ENCODE measurements around the gene SEMG2. TPM values are rescaled to one million over a fixed set of nuclear protein-coding genes. Genes with fewer than 3 reads are reported as not detected.

SEMG2 gene
- total and polyA plus RNA-seq, 10 of the 15 experiments (the other 5 are each of a cell fraction or from before 2014, with no cell fraction given) = not detected

DNA sequence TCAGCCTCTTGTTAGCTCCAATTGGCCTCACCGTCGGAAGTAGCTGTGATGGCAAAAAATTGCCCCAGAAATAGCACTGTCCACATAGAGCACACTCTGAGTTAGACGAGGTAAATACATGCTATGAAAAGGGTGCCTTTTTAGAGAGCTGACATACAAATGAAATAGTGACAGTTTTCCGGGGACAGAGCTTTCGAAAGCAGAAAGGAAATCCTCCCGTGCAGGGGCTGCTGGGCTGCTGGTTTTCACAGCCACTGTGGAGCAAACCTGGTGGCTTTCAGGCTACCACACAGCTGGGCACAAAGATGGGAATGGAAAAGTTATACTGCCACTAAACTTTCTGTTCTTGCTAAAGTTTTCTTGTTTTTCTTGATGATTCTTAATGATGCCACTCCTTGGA, 24.9 kb downstream of the SEMG2 start (continued):
- TF ChIP-seq, protein P1, sequence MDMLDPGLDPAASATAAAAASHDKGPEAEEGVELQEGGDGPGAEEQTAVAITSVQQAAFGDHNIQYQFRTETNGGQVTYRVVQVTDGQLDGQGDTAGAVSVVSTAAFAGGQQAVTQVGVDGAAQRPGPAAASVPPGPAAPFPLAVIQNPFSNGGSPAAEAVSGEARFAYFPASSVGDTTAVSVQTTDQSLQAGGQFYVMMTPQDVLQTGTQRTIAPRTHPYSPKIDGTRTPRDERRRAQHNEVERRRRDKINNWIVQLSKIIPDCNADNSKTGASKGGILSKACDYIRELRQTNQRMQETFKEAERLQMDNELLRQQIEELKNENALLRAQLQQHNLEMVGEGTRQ (IDR thresholded peaks at IDR 0.05; ENCODE audit: borderline replicate concordance, low read depth, low read length) = no peak
- TF ChIP-seq MYC (IDR thresholded peaks at IDR 0.05; ENCODE audit: insufficient read depth, insufficient read length, insufficient replicate concordance, low read length, severe bottlenecking) (no peak), SMAD5 (IDR thresholded peaks at IDR 0.05; ENCODE audit: low read depth) (no peak)

DNA sequence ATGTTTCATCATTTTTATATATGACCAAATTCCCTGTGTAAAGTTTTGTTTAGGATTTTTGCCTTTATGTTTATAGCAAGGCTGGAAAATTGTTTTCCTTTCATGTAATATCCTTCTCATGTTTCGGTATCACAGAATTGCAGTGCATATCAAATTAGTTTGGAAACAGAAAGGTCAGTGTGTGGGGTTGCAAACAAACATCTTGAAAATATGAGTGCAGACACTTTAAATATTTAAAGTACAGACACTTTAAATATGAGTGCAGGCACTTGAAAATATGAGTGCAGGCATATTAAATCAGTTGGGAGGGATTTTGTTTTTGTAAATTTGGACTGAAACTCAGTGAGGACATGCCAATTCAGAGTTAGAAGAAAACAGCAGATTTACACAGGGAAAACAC, 26.7 kb downstream of the SEMG2 start:
- Histone ChIP-seq H3K9ac (ENCODE audit: control insufficient read depth, insufficient read depth, low read length) (no peak overlapping the region), H3K27me3 (replicated peaks in 1 of 2; ENCODE audit: control insufficient read depth in 2 of 2, insufficient read depth in 2 of 2, low read length in 1 of 2) (peaks cover 0 to 8% of the 10 kb centered on the region in 2 experiments; a peak in 3 of 4 replicates), H4K20me1 (ENCODE audit: control insufficient read depth, insufficient read depth) (no peaks in the 10 kb centered on the region), H3K9me3 (replicated peaks; ENCODE audit: control insufficient read depth, insufficient read depth, low read length) (no peaks in the 10 kb centered on the region), H3K4me2 (ENCODE audit: control insufficient read depth, insufficient read depth) (no peak overlapping the region), H3K27ac (ENCODE audit: control insufficient read depth, insufficient read depth) (no peak overlapping the region), H3K36me3 (ENCODE audit: control insufficient read depth in 2 of 2, insufficient read depth in 2 of 2, low read length in 1 of 2) (no peaks in the 10 kb centered on the region), H3K4me1 (ENCODE audit: control insufficient read depth, insufficient read depth, low read length) (no peaks in the 10 kb centered on the region), H3K4me3 (no peak overlapping the region), H3K79me2 (ENCODE audit: control insufficient read depth, insufficient read depth, low read length) (no peaks in the 10 kb centered on the region), H2AFZ (ENCODE audit: control insufficient read depth, low read depth, low read length) (no peak overlapping the region)
- ATAC-seq = no peak
- no peak for TF ChIP-seq TCF12 (IDR thresholded peaks at IDR 0.05; ENCODE audit: low read depth, low read length)
- TF ChIP-seq, protein P2, sequence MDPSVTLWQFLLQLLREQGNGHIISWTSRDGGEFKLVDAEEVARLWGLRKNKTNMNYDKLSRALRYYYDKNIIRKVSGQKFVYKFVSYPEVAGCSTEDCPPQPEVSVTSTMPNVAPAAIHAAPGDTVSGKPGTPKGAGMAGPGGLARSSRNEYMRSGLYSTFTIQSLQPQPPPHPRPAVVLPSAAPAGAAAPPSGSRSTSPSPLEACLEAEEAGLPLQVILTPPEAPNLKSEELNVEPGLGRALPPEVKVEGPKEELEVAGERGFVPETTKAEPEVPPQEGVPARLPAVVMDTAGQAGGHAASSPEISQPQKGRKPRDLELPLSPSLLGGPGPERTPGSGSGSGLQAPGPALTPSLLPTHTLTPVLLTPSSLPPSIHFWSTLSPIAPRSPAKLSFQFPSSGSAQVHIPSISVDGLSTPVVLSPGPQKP (IDR thresholded peaks at IDR 0.05; ENCODE audit: low read depth, low read length) = no peak
- no peak for TF ChIP-seq MYB (IDR thresholded peaks at IDR 0.05; ENCODE audit: borderline replicate concordance, low read depth, low read length)
- TF ChIP-seq, protein P3, sequence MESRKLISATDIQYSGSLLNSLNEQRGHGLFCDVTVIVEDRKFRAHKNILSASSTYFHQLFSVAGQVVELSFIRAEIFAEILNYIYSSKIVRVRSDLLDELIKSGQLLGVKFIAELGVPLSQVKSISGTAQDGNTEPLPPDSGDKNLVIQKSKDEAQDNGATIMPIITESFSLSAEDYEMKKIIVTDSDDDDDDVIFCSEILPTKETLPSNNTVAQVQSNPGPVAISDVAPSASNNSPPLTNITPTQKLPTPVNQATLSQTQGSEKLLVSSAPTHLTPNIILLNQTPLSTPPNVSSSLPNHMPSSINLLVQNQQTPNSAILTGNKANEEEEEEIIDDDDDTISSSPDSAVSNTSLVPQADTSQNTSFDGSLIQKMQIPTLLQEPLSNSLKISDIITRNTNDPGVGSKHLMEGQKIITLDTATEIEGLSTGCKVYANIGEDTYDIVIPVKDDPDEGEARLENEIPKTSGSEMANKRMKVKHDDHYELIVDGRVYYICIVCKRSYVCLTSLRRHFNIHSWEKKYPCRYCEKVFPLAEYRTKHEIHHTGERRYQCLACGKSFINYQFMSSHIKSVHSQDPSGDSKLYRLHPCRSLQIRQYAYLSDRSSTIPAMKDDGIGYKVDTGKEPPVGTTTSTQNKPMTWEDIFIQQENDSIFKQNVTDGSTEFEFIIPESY (IDR thresholded peaks at IDR 0.05) = no peak
- no peak for TF ChIP-seq DPF2 (IDR thresholded peaks at IDR 0.05)
- no peak for TF ChIP-seq KAT2A (conservative IDR thresholded peaks at IDR 0.05; ENCODE audit: control insufficient read depth, low read depth, low read length)
- TF ChIP-seq, protein P4, sequence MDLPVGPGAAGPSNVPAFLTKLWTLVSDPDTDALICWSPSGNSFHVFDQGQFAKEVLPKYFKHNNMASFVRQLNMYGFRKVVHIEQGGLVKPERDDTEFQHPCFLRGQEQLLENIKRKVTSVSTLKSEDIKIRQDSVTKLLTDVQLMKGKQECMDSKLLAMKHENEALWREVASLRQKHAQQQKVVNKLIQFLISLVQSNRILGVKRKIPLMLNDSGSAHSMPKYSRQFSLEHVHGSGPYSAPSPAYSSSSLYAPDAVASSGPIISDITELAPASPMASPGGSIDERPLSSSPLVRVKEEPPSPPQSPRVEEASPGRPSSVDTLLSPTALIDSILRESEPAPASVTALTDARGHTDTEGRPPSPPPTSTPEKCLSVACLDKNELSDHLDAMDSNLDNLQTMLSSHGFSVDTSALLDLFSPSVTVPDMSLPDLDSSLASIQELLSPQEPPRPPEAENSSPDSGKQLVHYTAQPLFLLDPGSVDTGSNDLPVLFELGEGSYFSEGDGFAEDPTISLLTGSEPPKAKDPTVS (IDR thresholded peaks at IDR 0.05; ENCODE audit: low read depth, low read length) = no peak
- no peak for TF ChIP-seq PAX8 (IDR thresholded peaks at IDR 0.05)
- TF ChIP-seq, protein P5, sequence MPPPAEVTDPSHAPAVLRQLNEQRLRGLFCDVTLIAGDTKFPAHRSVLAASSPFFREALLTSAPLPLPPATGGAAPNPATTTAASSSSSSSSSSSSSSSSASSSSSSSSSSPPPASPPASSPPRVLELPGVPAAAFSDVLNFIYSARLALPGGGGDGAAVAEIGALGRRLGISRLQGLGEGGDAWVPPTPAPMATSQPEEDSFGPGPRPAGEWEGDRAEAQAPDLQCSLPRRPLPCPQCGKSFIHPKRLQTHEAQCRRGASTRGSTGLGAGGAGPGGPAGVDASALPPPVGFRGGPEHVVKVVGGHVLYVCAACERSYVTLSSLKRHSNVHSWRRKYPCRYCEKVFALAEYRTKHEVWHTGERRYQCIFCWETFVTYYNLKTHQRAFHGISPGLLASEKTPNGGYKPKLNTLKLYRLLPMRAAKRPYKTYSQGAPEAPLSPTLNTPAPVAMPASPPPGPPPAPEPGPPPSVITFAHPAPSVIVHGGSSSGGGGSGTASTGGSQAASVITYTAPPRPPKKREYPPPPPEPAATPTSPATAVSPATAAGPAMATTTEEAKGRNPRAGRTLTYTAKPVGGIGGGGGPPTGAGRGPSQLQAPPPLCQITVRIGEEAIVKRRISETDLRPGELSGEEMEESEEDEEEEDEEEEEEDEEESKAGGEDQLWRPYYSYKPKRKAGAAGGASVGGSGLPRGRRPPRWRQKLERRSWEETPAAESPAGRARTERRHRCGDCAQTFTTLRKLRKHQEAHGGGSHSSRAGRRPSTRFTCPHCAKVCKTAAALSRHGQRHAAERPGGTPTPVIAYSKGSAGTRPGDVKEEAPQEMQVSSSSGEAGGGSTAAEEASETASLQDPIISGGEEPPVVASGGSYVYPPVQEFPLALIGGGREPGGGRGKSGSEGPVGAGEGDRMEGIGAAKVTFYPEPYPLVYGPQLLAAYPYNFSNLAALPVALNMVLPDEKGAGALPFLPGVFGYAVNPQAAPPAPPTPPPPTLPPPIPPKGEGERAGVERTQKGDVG (CRISPR knock-in tag; IDR thresholded peaks at IDR 0.05) = no peak
- ChIA-PET CTCF (no interaction called here), POLR2A (no interaction called here), SMC1A (ENCODE audit: uncharacterized antibody, unreplicated experiment) (no interaction called here), RAD21 (ENCODE audit: unreplicated experiment) (no interaction called here)
- DNase-seq (ENCODE audit: low read depth, low spot score) = no peak
- FAIRE-seq = no peak
- no TSS peak for BruUV-seq (replicated peaks)
- WGBS (ENCODE audit: insufficient coverage, insufficient replicate concordance, low lambda C conversion rate, missing lambda C conversion rate) = 0% methylated on average over 1 of the region's 1 CpG
- intact Hi-C loops (cut with micrococcal nuclease; ENCODE audit: unreplicated experiment) (no loop called here), in situ Hi-C loops (cut with MboI) (no loop called here)

Data from GM12878 (cell line).